ENCODE results near the gene AHNAK2.

AHNAK2 gene

DNA sequence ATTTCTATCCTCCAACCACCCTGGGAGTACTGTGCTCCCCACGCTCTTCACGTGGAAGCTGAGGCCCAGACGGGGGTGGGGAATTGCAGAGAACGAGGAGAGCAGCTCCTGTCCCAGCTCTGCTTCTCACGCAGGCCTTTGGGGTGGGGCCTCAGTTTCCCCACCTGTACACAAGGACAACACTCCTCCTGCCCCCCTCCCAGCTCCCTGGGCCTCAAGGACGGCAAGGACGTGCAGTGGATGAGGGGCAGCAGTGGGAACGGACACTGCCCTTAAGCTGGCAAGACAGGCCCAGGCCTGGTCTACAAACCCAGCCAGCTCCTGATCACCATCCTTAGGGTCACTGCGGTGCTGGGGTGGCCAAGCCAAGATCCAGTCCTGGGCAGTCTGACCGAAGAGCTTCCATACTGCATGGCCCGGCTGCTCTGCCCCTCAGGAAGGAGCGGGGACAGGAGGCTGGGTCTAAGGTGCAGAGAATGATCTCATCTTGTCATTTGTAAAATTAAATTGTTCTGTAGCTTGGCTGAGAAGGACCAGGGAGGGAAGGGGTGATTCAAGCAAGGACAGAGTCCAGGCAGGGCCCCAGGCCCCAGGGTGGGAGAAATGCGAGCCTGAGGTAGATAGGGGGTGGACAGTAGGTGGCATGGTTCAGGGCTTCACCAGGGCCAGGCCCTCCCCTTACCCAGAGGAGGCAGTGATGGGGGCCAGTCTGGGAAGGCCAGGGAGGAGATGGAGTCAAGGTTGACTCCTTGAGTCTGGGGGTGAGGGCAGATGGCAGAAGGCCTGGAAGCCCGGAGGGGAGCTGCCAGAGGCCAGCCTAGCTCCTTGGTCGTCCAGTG, 6.1 kb upstream of the AHNAK2 start:
- no peak for DNase-seq

DNA sequence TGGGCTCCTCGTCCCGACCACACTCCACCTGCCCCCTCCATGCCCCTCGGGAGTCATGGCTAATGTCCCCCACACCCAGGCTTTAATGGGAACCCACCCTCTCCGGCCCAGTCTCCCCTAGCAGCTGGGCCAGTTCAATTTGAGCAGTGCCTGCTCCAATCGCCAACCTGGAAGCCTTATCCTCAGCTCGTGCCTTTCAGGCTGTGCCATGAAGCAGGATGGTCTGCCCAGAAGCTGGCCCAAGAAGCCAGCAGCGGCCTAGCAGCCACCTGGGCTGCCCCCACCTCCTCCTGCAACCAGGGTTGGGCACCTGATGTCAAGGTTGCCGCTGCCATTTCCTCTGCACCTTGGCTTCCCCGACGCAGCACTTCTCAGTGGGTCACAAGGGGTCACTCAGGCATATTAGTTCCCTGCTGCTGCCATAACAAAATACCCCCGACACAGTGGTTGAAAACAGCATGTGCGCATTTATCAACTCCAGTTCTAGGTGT, 5.1 kb upstream of the AHNAK2 start:
- no peak for DNase-seq

DNA sequence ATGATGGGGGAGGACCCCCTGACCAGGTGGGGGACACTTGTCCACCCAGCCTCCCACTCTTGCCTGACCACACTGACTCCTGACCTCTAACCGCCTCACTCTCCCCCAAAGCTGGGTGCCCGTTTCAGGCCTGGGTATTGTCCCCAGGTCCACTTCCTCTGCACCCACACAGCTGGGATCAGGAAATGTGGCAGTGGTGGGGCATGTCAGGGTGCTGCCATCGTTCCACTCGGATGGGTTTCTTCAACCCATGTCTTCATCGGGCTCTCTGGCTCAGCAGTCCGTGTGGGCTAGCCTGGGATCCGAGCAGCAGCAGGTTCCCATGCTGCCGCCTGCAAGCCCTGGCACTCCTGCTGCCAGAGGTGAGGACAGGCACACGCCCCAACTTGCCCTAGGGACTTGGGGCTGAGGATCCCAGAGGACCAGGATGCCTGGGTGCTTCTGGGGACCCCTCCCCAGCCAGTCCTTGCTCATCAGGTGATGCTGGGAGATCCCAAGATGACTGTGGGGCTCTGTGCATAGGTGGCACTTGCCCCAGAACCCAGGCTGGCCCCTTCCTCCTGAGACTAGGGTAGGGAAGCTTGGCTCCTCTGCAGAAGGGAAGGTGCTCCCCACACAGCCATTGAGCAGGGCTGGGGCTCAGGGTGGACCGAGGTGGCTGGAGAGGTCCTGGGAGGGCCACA, 4.5 kb upstream of the AHNAK2 start:
- DNase-seq: no peak

DNA sequence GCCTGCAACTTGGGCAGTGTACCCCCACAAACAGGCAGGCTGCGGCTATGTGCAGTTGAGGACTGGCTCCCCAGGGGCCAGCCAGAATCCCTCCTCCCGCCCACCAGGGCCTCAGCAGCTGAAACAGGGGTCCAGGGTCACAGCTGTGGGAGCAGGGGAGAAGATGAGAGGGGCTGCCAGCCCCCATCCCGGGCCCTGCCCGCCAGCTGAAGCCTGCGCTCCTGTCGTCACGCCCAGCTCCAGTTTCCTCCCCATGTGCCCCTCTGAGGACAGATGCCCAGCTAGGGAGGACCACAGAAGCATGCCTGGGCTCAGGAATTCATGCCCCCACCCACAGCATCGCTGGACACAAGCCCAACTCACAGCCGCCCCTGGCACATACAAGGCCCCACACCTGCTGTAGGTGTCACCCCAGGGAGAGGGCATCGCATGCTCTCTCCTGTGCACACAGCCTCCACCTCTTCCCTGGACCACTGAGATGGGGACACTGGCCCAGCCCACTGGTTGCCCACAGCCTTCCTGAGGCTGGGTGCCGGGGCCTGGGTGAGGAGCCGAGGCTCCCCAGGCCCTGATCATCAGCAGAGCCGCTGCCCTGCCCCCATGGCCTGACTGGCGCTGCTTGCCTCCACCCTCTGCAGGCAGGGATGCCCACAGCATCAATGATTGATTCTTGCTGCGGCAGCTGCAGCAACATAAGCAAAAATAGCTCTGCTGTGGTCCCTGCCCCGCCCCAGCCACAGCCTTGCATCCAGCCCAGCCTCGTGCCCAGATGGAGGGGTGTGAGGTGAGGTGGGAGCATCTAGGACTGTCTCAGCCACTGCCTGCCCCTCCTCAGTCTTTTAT, 3.7 kb upstream of the AHNAK2 start:
- DNase-seq: no peak

DNA sequence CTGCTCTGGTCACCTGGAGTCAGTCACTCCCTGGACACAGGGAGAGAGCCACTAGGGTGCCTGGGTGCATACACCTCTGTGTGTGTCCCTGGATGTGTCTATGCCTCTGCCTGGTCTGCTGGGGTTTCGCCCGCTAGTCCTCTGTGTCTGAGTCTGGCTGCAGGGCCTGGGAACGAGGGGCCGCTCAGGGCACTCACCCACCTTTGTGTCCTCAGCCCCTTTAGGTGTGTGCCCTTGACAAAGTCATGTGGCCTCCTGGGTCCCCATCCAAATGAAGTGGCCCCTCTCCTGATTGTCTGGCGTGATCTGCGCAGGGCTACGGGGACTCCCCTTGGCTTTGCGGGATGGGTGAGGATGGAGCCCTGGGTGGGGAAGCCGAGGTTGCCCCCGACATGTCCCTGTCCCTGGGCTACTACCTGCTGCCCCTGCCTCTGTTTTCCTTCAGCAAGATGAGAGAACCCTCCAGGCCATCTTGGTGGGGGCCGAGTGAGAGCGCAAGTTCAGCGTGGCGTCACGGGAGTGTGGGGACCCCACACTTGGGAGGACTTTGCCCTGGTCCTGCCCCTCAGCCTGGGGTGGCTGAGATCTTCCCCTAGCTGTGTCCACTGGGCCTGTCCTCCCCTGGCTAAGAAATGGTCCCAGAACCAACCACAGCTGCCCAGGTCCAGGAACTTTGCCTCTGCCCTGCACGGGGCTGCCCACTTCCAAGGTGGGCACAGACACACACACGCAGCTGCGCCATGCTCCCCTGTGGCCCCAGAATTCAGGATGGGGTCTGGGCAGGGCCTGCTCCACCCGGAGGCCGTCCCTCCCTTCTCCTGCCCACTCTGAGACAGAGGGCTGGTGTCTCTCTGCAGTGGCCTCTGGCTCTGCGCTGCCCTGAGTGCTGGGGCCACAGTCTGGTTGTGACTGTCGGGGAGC, 2.7 kb upstream of the AHNAK2 start:
- DNase-seq: no peak

DNA sequence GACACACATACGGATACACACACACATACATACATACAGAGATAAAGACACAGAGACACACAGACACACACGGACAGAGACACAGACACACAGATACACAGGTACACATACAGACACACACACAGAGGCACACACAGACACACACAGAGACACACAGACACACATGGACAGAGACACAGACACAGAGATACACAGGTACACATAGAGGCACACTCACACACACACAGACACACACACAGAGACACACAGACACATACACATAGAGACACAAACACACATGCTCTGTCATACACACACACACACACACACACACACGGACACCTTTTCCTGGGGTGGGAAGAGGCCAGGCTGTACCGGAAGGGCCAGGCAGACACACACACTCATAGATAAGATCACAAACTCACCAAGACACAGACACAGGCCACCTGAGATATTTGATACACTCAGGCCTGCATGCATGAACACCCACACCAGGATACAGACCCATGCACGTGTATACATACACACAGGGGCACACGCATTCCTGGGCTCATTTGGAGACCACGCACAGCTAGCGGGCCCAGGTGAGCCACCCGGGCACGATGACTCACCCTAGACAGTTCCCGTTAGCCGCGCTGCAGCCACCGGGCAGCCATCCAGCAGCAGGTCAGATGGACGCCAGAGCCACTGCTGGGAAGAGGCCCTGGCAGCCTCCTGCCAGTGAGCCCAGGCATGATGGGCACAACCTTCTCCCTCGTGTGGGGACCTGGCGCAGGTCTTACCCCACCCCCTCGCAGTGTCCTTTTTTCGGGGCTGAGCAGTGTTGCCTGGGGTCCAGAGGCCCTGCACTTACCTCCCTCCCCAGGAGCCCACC, 1.8 kb upstream of the AHNAK2 start:
- DNase-seq: no peak

DNA sequence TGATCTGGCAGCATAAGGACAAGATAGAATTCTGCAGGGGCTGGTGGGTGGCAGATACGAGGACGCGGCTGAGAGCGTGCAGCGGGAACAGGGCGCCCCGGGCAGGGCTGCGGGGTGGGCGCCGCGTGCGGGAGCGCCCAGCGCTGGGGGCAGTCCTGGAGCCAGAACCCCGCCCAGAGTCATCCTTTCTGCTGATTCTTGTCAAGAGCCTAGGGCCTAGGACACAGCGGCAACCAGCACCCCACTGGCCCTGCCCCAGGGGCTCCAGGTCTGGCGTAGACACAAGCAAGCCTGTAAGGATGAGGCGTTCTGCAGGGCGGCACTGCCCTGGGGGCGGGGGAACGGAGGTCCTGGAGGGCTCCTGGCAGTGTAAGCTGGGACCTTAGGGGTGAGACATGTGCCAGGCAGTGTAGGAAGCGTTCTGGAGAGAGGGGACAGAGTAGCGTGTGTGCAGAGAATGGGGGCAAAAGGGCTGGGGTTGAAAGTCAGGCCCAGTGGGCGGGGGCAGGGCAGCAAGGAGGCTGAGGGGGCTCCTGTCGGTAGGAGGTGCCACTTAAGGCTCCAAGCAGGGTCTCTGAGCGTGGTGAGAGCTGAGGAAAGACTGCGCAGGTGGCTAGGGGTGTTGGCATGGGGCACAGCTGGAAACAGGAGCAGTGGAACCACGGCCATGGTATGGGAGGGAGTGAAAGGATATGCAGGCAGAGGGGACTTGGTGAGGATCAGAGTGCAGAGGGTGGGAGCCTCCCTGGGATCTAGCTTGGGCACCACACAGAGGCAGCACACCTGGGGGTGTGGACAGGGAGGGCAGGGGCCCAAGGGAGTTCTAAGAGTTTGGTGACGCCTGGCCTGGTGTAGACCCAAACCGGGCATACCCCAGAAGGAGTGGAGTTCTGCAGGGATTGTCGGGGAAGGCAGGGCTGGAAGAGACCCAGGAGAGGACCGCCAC, 845 bp upstream of the AHNAK2 start:
- no peak for DNase-seq

DNA sequence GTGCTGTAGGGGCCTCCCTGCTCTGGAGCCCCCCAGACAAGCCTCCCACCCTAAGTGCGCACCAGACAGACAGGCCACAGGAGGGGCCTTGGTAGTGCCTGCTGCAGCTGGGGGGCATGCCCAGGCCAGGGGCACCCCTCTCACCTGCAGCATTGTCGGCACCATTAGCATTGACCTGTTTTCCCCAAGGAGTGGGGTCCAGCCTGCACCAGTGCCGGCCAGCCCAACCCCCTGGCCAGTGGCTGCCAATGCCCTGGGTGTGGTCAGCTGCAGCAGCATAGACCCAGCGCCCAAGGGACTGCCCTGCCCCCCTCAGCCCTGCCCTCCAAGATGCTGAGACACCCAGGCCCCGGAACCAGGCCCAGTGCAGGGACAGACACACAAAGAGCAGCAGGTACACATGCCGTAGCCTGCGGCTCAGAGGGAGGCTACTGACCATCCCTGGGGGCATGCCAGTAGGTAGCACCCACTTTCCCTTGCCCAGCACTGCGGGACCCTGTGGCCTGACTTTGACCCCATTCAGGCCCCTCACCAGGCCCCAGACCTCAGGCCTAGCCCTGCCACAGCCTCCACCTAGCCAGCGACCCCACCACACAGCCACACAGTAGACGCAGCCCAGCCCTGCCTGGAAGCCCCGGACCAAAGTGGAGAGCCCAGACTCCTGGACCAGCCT, 1.0 kb downstream of the AHNAK2 start:
- DNase-seq: no peak

DNA sequence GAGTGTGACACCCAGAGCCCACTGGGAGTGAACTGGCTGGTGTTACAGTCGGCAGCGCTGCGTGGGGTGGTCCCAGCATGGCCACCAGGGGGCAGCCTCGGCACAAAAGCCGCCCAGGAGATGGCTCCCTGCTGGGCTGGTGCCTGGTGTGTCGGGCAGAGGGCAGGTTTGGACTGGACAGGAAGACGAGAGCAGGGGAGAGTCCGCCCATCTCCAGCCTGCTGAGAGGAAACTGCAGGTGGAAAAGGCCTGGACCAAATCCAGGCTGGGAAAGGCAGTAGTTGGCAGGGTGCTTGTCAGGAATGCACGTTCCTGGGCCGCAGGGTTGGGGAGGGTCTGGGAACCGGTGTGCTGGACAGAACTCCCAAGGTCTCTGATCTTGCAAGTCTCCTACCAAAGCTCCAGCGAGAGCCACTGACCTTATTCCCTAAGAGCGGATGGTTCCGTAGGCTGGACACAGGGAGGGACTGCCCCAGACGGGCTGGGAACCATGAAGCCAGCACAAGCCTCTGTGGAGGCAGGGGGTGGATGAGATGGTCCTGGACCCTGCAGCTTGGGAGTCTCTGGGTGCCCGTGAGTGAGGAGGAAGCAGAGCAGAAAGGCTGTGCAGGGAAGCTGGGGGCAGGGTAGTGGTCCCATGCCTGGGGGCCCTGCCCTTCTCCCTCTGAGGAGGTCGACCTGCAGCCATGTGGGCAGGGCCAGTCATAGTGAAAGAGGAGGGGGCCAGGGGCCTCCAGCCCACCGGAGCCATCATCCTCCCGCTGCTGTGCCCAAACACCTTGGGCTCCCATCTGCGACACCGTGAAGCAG, 1.8 kb downstream of the AHNAK2 start:
- DNase-seq: peak; percentile 71

DNA sequence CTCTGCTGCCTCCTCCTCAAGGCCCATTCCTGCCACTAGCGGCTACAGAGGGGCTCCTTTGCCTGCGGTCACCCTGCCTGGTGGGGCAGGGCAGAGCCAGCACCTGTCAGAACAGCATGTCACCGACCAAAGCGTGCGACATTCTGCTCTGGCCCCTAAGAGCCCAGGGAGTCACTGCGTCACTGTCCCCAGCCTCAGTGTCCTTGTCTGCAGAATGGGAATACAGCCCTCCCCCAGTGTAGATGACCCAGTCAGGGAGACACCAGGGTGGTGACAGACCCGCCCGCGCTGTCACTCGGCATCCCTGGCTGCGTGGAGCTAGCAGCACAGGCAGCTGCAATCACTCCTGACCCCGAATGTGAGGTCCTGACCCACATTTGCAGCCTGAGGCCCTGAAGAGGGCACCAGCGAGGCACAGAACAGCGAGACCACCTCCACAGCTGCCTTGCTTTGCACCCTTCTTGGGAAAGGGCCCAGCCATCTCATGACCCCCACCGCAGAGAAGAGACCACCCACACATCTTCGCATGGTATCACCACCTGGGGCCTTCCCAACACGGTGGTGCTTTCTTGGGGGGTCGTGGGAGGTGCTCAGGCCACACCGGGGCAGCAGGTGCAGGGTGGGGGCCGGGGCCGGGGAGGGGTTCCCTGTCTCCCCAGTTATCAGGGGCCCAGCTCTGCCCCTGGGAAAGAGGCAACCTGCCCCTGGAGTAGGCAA, 2.5 kb downstream of the AHNAK2 start:
- no peak for DNase-seq

DNA sequence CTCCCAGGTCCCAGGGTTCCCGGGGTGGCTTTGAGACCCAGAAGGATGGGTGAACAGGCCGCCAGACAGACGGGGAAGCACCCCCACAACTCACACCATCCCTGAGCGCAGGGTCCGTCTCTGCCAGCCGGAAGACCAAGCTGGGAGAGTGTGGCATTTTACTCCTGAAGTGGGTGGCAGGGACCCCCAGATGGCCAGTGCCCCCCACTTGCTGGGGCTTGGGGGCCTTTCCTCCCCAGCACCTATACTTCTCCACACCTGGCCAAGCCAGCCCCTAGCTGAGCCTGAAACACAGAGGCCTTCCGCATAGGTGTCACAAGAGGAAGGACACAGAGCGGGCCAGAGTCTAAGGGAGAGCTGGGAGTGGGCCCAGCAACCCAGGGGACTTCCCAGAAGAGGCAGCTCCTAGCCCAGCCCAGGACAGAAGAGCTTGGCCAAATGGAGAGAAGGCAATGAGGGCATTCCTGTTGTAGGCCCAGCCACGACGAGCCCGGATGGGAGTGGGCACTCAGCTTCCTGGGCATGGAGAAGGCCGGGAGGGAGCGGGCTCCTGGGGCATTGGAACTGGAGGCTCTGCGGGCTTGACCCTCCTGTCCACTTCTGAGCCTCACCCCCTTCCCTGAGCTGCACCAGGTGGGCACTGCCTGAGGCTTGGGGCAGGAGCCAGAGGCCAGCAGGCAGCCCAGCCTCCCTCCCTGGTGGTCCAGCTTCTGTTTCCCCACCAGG, 3.3 kb downstream of the AHNAK2 start:
- DNase-seq: no peak

DNA sequence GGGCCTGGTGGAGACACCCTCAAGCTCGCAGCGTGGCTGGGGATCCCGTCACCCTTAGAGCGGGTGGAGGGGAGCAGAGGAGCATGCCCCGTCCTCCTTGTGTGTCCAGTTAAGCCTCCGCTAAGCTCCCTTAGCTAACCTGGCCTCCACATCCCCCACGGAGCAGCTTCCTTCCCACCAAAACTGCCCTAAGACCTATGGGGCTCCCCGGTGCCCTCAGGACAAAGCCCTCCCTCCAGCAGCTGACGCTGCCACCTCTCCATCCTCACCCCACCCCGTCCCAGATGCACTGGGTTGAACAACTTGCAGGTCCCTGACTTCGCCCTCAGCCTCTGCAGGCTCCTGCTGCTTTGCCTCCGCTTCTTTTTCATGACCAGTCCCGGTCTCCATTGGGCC, 4.0 kb downstream of the AHNAK2 start:
- DNase-seq: no peak

DNA sequence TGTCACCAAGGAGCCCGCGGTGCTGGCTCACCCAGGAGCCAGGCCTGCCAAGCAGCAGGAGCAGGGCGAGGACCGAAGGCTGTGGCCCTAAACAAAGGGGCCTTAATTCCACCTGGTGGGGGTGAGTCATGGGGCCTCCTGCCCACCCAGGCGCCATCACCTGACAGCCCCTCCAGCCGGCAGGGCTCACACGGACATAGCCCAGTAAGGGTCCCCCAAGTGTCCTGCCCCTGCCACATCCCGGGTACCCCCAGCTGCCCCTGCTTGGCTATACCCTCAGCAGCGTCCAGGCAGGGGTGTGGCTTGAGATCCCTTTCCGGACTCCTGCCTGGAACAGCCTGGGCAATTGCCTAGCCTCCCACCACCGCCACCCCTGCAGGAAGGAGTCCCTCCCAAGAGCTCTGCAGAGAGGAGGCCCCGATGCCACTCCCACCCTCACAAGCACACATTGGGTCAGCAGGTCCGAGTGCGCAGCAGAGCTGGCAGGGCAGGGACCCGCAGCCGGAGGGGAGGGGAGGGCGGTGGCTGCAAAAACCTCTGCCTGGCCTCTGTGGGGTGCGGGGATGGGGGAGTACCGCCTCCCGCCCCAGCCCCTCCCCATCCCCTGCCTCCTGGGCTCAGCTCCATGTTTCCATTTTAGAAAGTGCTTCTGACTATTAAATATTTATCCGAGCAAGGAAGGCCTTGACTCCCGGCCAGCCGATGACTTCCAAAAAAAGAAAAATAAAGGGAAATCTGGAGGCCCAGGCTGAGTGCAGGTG, 4.6 kb downstream of the AHNAK2 start:
- DNase-seq: no peak

DNA sequence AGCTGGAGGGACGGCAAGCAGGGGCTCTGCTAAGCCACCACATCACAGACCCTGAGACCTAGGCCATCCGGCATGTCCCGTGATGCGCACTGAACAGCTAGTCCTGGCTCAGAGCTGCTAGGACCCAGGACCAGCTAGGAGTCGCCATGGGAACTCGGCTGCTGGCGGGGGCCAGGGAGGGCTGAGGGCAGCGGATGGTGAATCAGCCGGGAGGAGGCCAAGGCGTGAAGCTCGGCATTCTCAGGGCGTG, 5.1 kb downstream of the AHNAK2 start:
- no peak for DNase-seq

DNA sequence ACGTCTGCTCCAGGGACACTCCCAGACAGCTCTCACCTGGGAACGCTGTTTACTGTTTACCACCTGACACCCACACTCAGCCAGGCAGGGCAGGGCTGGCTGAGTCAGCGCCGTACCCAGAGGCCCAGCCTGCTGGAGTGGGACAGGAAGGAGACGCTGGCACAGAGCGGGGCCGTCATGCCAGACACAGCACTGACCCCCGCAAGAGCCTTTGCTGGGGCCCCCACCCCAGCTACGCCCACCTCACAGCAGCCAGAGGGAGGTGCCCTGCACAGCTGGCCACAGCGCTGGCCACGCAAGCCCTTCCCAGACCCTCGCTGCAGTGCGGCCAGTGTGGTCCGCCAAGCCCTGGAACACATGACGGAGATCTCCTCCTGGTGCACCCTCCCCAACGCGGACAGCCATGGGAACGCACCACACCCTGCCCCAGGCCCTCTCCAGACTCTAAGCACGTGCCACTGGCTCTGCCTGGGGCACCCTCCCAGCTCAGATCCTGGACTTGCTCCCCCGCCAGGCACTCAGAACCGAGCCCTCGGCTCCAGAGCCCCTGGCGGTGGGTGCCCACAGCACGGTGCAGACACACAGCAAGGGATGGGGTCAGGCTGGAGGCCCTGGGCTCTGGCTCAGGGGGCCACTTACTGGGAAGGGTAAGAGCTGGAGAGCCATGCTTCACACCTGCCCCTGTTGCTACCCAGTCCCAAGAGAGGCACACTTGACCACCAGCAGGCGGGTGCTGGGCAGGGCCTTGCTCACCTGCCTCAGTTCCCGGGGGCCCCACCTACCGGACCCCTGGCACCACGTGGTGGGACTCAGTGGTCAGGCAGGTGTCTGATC, 5.7 kb downstream of the AHNAK2 start:
- DNase-seq: no peak
